Fibroblast of peridontal ligament (primary cell): ENCODE measurements around the gene SIPA1.

Experiments
- DNase-seq: peaks from one replicate; pipeline ENCODE4 v3.0.0-alpha.2; 2010; ENCODE audit errors: extremely low read depth

SIPA1 gene

GRCh38 chr11:65607614-65608426 lies 30.1 kb upstream of the SIPA1 start:
- no peak for DNase-seq

DNA sequence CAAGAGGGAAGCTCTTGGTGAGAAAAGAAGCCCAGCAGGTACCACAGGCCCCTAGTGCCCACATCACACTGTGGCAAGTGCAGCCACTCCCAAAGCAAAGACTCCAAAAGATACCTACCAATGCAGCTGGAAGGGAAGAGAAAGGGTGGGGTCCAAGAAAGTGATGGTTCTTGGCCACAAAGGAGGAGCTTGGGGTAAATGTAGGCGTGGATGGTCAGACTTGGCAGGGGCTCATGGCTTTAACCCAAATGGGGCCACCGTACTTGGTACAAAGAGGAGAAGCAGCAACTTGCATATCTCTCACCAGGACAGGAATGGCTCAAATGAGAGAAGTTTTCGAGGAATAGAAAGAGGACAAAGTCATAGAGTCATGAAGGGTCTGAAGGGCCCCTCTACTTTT lies 28.7 kb upstream of the SIPA1 start:
- DNase-seq: peak; percentile 57

GRCh38 chr11:65609665-65610064 lies 28.2 kb upstream of the SIPA1 start:
- DNase-seq: no peak

DNA sequence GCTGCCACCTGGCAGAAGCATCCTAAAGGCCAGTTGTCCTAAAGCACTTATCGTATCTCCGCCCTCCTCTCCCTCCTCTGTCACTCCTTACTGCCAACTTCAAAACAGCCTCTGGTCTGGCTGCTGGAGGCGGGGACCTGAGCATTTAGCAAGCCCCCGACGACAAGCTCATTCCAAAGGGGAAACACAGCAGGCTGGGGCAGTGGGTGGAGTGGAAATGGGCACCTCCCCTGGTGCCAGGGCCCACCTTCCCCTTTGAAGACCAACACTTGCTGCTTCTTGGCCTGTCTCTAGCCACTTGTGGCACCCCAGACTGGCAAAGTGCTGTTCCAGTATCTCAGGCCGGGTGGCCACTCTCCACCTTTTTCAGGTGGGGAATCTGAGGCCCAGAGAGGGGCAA lies 27.5 kb upstream of the SIPA1 start:
- no peak for DNase-seq

- no peak for DNase-seq
Observed at GRCh38 chr11:65611028-65611757, 26.7 kb upstream of the SIPA1 start.

DNA sequence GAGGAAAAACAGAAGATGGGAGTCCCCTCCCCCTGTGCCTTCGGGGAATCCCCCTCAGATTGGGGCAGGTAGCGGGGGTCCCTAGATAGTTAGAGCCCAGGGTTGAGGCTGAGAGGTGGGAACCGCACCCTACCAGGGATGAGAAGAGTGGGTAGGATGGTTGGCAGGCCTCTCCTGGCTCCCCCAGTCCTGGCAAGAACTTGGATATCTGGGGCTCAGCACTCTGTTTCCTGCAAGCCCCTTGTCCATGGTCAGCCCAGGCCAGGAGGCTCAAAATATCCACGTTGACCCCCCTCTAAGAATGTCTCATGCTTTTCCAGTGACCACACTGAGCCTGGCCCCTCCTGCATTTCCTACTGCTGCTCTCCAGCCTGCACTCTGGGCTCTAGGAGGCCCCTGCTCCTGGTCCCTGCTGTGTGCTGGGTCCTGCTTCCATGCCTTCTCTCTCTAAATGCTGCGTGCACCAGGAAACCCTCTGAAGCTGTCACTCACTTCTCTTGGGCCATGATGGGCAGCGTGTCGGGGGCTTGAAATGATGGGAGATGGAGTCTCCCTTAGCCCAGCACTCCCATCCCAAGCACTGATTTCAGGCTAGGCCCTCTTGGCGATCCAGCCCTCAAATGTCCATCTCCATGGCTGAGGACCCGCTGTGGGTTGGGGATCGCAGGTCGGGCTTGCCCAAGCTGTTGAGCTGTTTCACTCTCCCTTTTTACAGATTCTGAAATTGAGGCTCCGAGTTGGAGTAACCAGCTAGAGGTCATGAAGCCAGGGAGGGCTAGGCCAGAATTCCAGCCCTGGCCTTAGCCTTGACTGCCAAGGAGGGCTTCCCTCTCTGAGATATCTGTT lies 25.9 kb upstream of the SIPA1 start:
- DNase-seq: no peak

DNA sequence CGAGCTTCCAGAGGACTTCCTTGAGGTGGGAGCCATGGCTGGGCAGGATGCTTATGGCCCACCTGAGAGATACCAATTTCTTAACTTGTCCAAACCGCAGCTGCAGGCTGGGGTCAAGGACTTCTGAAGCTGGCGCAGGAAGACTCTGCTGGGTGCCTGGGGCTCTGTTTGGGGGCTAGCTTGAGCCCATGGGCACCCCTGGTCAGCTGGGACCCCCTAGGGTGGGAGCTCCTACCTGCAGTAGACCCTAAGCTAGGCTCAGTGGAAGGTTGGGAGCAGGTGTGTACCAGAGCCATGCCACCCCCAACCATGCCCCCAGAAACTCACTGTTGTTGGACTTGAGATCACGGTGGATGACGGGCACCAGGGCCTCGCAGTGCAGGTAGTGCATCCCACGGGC lies 25.2 kb upstream of the SIPA1 start:
- DNase-seq: no peak

- DNase-seq: no peak
Observed at GRCh38 chr11:65613091-65613928, 24.6 kb upstream of the SIPA1 start.

- DNase-seq: peak; percentile 100
Observed at GRCh38 chr11:65615229-65615949, 22.5 kb upstream of the SIPA1 start, which contains the start of gene PCNX3. Gene PCNX3, plus strand, starts transcription at chr11:65615776. Its CDS starts 536 bp downstream, at chr11:65616312.

GRCh38 chr11:65615950-65616574 lies 21.8 kb upstream of the SIPA1 start:
- DNase-seq: no peak

DNA sequence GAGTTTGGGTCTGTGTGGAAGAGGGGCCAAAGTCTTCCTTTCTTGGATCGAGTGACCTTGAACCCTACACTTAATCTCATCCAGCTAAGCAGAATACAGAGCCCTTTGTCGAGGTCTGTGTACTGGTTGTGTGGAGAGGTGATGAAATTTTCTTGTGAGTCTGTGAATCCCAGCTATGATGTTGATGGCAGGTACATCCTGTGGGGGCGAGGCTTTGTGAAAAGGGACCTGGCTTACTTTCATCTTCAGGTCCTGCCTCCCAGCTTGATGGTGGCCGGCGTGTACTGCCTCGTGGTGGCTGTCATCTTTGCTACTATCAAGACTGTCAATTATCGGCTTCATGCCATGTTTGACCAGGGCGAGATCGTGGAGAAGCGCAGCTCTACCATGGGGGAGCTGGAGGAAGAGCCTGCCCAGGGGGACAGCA lies 21.3 kb upstream of the SIPA1 start:
- DNase-seq: no peak

- no peak for DNase-seq
Observed at GRCh38 chr11:65617136-65617850, 20.6 kb upstream of the SIPA1 start.

GRCh38 chr11:65617990-65618751 lies 19.7 kb upstream of the SIPA1 start:
- DNase-seq: no peak

DNA sequence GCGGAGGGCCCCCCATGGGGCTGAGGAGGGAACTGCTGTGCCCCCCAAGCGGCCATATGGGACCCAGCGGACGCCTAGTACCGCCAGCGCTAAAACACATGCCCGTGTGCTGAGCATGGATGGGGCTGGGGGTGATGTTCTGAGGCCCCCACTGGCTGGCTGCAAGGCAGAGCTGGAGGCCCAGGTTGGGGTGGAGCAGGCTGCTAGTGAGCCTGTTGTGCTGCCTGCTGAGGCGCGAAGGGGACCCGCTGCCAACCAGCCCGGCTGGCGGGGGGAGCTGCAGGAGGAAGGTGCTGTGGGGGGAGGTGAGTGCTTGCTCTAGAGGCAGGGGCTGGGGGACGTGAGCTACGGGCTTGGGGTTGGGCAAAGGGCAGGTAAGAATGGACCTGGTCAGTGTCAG lies 19.1 kb upstream of the SIPA1 start:
- no peak for DNase-seq

- DNase-seq: no peak
Observed at GRCh38 chr11:65619281-65619928, 18.5 kb upstream of the SIPA1 start.

GRCh38 chr11:65620666-65621065 lies 17.2 kb upstream of the SIPA1 start:
- no peak for DNase-seq

DNA sequence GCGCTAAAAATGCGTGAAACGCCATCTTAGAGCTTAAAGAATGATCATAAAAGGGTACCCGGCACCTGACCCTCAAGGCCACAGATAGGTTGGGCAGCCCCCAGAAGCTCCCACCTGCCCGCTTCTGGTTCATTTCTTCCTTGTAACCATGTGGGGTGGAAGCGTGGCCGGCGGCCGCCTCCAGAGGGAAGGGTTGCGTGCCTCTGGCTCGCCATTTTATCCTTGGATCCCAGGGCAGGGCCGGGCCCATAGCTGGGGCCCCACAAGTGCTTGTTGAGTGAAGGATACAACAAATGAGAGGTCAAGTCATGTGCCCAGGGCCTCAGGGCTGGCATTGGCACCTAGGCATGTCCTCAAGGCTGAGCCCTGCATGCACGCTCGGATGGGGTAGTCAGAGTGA lies 16.4 kb upstream of the SIPA1 start:
- DNase-seq: no peak

DNA sequence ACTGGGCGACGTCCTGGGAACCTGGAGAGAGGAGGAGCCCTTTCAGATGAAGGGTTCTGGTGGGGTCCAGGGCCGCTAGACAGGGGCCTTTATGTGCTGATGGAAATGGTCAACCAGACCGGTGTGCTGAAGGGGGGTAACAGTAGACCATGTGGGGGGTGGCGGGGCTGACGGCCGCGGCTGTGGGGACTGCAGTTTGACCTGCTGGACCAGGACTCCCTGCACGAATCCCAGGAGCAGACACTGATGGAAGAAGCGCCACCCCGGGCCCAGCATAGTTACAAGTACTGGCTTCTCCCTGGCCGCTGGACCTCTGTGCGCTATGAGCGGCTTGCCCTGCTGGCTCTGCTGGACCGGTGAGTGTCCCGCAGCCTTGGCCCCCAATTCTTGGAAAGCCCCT lies 15.9 kb upstream of the SIPA1 start:
- DNase-seq: no peak
